ENCODE results near the gene INTS15.

INTS15 gene

DNA sequence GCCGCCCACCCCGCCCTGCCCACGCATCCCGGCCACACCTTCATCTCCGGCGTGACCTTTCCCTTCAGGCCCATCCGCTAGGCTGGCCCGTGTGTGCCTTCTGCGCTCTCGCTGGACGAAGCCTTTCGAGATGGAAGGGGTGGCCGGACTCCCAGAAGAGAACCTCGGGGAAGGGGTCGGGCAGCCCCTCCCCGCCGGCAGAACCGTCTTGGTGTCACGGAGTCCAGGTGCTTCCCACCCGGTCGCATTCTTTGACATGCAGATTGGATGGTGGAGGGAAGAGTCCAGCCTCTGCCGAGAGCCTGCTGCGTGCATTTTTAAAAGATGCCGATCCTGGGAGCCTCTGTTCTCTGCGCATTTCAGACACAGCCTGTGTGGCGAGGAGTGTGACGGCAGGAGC is 18.3 kb downstream of the INTS15 start:
- Histone ChIP-seq H3K9me3 (ENCODE audit: insufficient read depth, low read depth, low read length) (no peaks in the 10 kb centered on the region), H3K27ac (ENCODE audit: low read depth, low read length) (no peak overlapping the region), H3K36me3 (ENCODE audit: insufficient read depth, low read length) (peaks cover 13% of the 10 kb centered on the region), H3K4me3 (ENCODE audit: low read length) (no peak overlapping the region), H3K9ac (ENCODE audit: low read depth, low read length) (no peak overlapping the region), H3K27me3 (ENCODE audit: insufficient read depth, low read length) (no peaks in the 10 kb centered on the region), H3K4me1 (ENCODE audit: insufficient read depth, low read length) (no peaks in the 10 kb centered on the region)
- WGBS: 93% methylated on average over 27 of the region's 27 CpGs

DNA sequence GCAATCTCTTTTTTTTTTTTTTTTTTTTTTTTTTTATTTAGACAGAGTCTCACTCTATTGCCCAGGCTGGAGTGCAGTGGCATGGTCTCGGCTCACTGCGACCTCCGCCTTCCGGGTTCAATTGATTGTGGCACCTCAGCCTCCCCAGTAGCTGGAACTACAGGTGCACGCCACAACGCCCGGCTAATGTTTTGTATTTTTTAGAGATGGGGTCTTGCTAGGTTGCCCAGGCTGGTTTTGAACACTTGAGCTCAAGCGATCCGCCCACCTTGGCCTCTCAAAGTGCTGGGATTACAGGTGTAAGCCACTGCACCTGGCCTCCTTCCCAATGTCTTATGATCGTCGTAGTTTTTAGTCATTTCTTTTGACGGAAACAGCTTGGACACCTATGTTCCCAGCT is 19.0 kb downstream of the INTS15 start:
- Histone ChIP-seq H3K27me3 (ENCODE audit: insufficient read depth, low read length) (no peaks in the 10 kb centered on the region), H3K4me1 (ENCODE audit: insufficient read depth, low read length) (no peaks in the 10 kb centered on the region), H3K27ac (ENCODE audit: low read depth, low read length) (no peak overlapping the region), H3K9me3 (ENCODE audit: insufficient read depth, low read depth, low read length) (no peaks in the 10 kb centered on the region), H3K36me3 (ENCODE audit: insufficient read depth, low read length) (peaks cover 13% of the 10 kb centered on the region), H3K4me3 (ENCODE audit: low read length) (no peak overlapping the region), H3K9ac (ENCODE audit: low read depth, low read length) (no peak overlapping the region)
- 96% methylated on average over 12 of the region's 12 CpGs for WGBS

DNA sequence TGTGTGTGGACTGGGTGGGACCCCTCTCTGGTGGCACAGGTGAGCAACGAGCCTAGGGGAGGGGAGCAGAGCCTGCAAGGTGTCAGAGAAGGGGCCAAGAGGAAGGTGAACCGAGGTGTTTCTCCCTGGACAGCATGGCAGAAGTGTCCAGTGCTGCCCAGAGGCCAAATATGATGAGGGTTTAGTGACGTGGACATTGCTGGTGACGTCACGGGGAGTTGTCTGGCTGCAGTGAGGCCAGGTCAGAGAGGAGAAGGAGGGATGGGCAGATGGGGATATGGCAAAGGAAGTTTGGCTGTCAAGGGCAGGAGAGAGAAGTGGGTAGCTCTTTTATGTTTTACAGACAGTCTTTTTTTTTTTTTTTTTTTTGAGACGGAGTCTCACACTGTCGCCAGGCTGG is 23.0 kb downstream of the INTS15 start:
- Histone ChIP-seq H3K4me3 (ENCODE audit: low read length) (no peak overlapping the region), H3K4me1 (ENCODE audit: insufficient read depth, low read length) (no peaks in the 10 kb centered on the region), H3K27me3 (ENCODE audit: insufficient read depth, low read length) (no peaks in the 10 kb centered on the region), H3K36me3 (ENCODE audit: insufficient read depth, low read length) (peaks cover 3% of the 10 kb centered on the region; the same call in 1 of the 2 replicates), H3K27ac (ENCODE audit: low read depth, low read length) (no peak overlapping the region), H3K9ac (ENCODE audit: low read depth, low read length) (no peak overlapping the region), H3K9me3 (ENCODE audit: insufficient read depth, low read depth, low read length) (no peaks in the 10 kb centered on the region)
- 90% methylated on average over 6 of the region's 7 CpGs for WGBS

DNA sequence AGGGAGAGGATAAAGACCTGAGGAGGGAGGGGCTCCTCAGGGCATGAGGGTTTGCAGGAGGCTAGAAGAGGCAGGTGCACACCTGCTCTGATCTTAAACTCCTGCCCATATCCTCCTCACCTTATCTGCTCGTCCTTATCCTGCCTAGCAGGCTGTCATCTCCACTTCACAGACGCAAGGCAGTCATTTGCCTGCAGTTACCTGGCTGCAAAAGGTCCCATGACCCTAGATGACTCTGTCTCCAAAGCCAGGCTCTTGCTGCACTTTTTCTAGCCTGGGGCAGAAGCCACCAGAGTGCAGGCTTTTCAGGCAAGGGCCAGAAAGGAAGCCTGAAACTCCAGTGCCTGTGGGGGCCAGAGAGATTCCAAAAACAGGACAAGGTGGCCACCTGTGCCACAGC is 23.9 kb downstream of the INTS15 start:
- peaks cover 6% of the 10 kb centered on the region; the same call in 1 of the 2 replicates for H3K36me3 ChIP-seq (ENCODE audit: insufficient read depth, low read length)
- no peaks in the 10 kb centered on the region for H3K27me3 ChIP-seq (ENCODE audit: insufficient read depth, low read length)
- H3K27ac ChIP-seq (ENCODE audit: low read depth, low read length): no peak overlapping the region
- H3K4me1 ChIP-seq (ENCODE audit: insufficient read depth, low read length): no peaks in the 10 kb centered on the region
- H3K9me3 ChIP-seq (ENCODE audit: insufficient read depth, low read depth, low read length): no peaks in the 10 kb centered on the region
- 59% methylated on average over 2 of the region's 2 CpGs for WGBS
- no peak overlapping the region for H3K4me3 ChIP-seq (ENCODE audit: low read length)
- no peak overlapping the region for H3K9ac ChIP-seq (ENCODE audit: low read depth, low read length)

DNA sequence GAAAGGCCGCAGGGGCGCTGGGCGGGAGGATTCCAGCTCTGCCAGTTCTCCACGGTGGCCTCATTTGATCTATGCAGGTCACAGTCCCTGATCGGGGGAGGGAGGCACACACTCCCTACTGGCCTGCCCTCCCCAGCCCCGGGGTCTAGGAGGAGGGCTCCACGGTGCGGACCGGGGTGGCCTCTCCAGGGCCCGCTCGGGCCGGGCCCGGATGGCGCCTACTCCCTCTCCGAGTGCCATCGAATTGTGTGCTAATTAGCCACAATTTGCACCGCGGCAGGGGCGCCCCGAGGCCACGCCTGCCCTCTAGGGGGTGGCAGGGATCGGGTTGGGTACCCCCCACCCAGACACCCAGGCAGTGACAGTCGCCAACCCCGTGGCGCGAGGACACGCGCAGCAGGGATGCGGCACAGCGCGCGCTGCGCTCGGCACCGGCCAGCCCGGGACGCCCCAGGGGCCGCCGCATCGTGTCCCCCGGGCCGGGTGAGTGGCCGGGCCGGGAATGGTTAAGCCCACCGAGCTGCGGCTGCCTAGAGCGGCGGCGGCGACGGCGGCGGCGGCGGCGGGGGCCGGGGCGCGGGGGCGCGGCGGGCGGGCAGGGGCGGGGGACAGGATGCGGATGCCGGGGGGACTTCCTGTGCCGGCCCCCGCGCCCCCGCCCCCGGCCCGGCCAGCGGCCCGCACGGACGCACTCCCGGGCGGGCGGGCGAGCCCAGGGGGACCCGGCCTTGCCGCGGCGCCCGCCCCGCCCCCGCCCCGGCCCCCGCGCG is 25.3 kb downstream of the INTS15 start, which contains the start of gene ZNF853:
TSS of gene ZNF853 (plus strand) at position 658 of the 770 bp plus-strand sequence. CDS start 565 bp downstream, outside the sequence.
- under 1% methylated on average over 81 of the region's 91 CpGs for WGBS
- H3K4me3 ChIP-seq (ENCODE audit: low read length): peak within 1 kb of the TSS; percentile 81
- no peaks in the 10 kb centered on the region for H3K9me3 ChIP-seq (ENCODE audit: insufficient read depth, low read depth, low read length)
- H3K9ac ChIP-seq (ENCODE audit: low read depth, low read length): peak within 1 kb of the TSS; percentile 49
- H3K4me1 ChIP-seq (ENCODE audit: insufficient read depth, low read length): no peaks in the 10 kb centered on the region
- H3K27me3 ChIP-seq (ENCODE audit: insufficient read depth, low read length): no peaks in the 10 kb centered on the region
- H3K36me3 ChIP-seq (ENCODE audit: insufficient read depth, low read length): 0 out of 2 replicates have a peak, but pooled peaks cover 6% of the 10 kb centered on the region
- H3K27ac ChIP-seq (ENCODE audit: low read depth, low read length): peak within 1 kb of the TSS; percentile 46; the same call in 1 of the 2 replicates

DNA sequence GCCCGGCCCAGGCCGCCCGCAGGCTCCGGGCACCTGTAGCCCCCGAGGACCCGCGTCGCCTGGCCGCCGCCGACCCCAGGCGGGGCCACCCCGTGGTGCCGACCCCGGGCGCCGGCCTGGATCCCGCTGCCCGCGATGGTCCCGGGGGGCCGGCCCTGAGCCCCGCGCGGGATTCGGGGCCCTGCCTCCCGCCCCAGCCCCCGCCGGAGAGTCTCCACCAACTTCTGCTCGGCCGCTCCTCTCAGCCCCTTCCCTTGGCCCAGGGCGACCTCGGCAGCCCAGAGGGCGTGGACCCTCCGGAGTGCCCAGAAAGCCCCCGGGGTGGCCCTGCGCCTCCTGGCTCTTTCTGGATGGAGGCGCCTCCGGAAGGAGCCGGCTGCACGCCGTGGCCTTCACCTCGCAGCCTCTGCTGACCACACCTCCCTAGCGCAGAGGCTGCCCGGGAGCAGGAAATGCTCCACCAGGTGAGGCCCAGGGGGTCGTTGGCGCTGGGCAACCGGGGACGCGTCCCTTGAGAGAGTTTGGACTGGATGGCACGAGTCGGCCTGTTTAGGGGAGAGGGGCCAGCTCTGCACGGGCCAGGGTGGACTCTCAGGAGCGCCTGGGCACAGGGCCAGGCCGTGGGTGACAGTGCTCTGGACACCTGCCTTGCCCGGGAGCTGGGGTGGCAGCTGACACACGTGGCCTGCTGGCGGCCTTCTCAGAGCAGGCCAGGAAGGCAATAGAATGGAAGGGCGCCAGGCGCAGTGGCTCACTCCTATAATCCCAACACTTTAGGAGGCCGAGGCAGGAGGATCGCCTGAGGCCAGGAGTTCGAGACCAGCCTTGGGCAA is 26.1 kb downstream of the INTS15 start:
- H3K36me3 ChIP-seq (ENCODE audit: insufficient read depth, low read length): peaks cover 8% of the 10 kb centered on the region; the same call in 1 of the 2 replicates
- no peaks in the 10 kb centered on the region for H3K27me3 ChIP-seq (ENCODE audit: insufficient read depth, low read length)
- 14% methylated on average over 63 of the region's 63 CpGs for WGBS
- peak overlapping the region; percentile 64 for H3K4me3 ChIP-seq (ENCODE audit: low read length)
- H3K4me1 ChIP-seq (ENCODE audit: insufficient read depth, low read length): no peaks in the 10 kb centered on the region
- no peaks in the 10 kb centered on the region for H3K9me3 ChIP-seq (ENCODE audit: insufficient read depth, low read depth, low read length)
- H3K9ac ChIP-seq (ENCODE audit: low read depth, low read length): peak overlapping the region; percentile 49
- H3K27ac ChIP-seq (ENCODE audit: low read depth, low read length): peak overlapping the region; percentile 46; the same call in 1 of the 2 replicates

DNA sequence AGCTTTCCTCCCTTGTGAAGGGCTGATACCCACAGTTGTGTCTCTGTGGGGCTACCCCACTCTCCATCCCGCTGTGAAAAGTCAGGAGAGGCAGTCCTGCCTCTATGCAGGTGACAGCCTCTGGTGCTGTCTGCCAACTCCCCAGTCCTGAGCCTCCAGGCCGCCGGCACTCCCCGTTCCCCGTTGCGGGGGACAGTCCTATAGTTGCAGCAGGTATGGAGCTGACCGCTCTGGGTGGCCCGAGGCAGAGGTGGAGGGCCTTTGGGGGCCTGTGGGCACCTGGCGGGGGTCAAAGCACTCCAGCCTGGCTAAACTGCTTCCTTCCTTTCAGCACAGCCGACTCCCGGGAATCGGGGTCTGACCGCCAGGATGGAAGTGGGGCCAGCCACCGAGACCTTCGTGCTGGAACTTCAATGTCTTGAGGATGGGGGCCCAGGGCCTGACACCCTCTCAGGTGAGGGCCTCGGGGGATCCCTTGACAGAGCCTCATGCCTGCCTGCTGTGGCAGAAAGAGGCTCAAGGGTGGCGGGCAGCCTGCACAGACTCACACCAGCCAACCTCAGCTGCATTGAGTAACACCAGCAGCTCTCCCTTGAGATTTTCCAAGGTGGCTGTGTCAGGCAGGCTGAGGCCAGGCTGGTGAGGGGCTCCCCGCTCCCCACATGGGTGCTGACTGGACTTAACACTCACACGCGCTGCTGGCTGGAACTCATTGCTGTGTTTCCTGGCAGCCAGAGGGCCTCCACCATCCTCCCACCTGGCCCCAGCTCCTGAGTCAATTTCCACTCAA is 27.2 kb downstream of the INTS15 start:
- no peak overlapping the region for H3K4me3 ChIP-seq (ENCODE audit: low read length)
- H3K36me3 ChIP-seq (ENCODE audit: insufficient read depth, low read length): peaks cover 19% of the 10 kb centered on the region
- no peak overlapping the region for H3K9ac ChIP-seq (ENCODE audit: low read depth, low read length)
- H3K27me3 ChIP-seq (ENCODE audit: insufficient read depth, low read length): no peaks in the 10 kb centered on the region
- no peaks in the 10 kb centered on the region for H3K9me3 ChIP-seq (ENCODE audit: insufficient read depth, low read depth, low read length)
- no peak overlapping the region for H3K27ac ChIP-seq (ENCODE audit: low read depth, low read length)
- H3K4me1 ChIP-seq (ENCODE audit: insufficient read depth, low read length): no peaks in the 10 kb centered on the region
- 94% methylated on average over 20 of the region's 20 CpGs for WGBS

DNA sequence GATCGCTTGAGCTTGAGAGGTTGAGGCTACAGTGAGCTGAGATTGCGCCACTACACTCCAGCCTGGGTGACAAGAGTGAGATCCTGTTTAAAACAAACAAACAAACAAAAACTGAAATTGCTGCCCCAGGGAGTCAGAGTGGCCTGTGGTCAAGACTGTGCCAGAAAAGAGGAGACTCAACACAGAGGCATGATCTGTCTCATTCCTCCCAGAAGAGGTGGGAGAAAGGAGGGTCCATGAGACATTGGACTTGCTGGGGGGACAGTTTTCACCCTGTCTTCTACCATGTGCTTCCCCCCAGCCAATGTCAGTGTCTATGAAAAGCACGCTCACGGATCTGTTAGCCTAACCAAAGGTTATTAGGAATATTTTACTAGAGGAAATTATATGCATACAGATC is 28.8 kb downstream of the INTS15 start:
- Histone ChIP-seq H3K4me1 (ENCODE audit: insufficient read depth, low read length) (no peaks in the 10 kb centered on the region), H3K9ac (ENCODE audit: low read depth, low read length) (no peak overlapping the region), H3K27me3 (ENCODE audit: insufficient read depth, low read length) (no peaks in the 10 kb centered on the region), H3K27ac (ENCODE audit: low read depth, low read length) (no peak overlapping the region), H3K36me3 (ENCODE audit: insufficient read depth, low read length) (peaks cover 29% of the 10 kb centered on the region), H3K4me3 (ENCODE audit: low read length) (no peak overlapping the region), H3K9me3 (ENCODE audit: insufficient read depth, low read depth, low read length) (no peaks in the 10 kb centered on the region)
- WGBS: 90% methylated on average over 2 of the region's 4 CpGs

DNA sequence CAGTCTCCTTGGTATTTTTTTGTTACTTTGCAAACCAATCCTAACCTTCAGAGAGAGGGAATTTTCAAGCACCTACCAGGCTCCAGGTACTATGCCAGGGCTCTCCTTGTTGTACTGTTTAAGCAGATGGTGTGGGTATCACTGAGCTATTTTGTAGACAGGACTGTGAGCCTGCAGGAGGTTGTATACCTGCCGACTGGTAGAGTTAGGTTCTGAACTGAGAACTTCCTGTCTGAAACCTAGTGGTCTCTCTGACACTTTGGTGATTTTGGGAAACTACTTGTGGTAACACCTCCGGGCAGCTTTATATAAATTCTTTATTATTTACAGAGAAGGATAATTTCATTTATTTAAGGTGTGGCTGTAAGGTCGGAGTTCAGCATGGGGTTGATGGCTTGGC is 30.1 kb downstream of the INTS15 start:
- H3K27ac ChIP-seq (ENCODE audit: low read depth, low read length): no peak overlapping the region
- H3K9ac ChIP-seq (ENCODE audit: low read depth, low read length): no peak overlapping the region
- no peaks in the 10 kb centered on the region for H3K27me3 ChIP-seq (ENCODE audit: insufficient read depth, low read length)
- H3K36me3 ChIP-seq (ENCODE audit: insufficient read depth, low read length): peaks cover 35% of the 10 kb centered on the region
- no peaks in the 10 kb centered on the region for H3K4me1 ChIP-seq (ENCODE audit: insufficient read depth, low read length)
- WGBS: 87% methylated on average over 2 of the region's 3 CpGs
- H3K4me3 ChIP-seq (ENCODE audit: low read length): no peak overlapping the region
- H3K9me3 ChIP-seq (ENCODE audit: insufficient read depth, low read depth, low read length): no peaks in the 10 kb centered on the region

DNA sequence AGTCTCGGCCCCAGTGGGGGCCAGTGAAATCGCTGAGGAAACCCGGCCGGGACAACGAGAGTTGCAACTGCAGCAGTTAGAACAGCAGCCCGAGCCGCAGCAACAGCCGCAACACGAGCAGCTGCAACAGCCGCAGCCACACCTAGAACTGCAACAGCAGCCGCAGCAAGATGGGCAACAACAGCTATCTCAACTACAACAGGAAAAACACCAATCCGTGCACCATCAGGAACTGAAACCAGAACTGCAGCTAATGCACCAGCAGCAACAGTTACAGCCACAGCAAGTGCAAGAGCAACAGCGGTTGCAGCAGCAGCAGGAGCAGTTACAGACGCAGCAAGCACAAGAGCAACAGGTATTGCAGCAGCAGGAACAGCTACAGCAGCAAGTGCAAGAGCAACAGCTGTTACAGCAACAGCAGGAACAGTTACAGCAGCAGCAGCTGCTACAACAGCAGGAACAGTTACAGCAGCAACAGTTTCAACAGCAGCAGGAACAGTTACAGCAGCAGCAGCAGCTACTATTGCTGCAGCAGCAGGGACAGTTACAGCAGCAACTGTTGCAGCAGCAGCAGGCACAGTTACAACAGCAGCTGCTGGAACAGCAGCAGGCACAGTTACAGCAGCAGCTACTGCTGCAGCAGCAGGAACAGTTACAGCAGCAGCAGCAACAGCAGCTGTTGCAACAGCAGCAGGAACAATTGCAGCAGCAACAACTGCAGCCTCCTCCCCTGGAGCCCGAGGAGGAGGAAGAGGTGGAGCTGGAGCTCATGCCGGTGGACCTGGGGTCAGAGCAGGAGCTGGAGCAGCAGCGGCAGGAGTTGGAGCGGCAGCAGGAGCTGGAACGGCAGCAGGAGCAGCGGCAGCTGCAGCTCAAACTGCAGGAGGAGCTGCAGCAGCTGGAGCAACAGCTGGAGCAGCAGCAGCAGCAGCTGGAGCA is 31.6 kb downstream of the INTS15 start:
- Histone ChIP-seq H3K9me3 (ENCODE audit: insufficient read depth, low read depth, low read length) (no peaks in the 10 kb centered on the region), H3K36me3 (ENCODE audit: insufficient read depth, low read length) (peaks cover 35% of the 10 kb centered on the region), H3K4me3 (ENCODE audit: low read length) (no peak overlapping the region), H3K4me1 (ENCODE audit: insufficient read depth, low read length) (no peaks in the 10 kb centered on the region), H3K27me3 (ENCODE audit: insufficient read depth, low read length) (no peaks in the 10 kb centered on the region), H3K9ac (ENCODE audit: low read depth, low read length) (no peak overlapping the region), H3K27ac (ENCODE audit: low read depth, low read length) (no peak overlapping the region)
- WGBS: 95% methylated on average over 20 of the region's 20 CpGs
